AG04450 (cell line): ENCODE data around the gene MYF6. TPM values are rescaled to one million over a fixed set of nuclear protein-coding genes. Genes with fewer than 3 reads are reported as not detected.
A peak's percentile ranks its signal among the peaks of the same experiment; 100 is the strongest.

ENCODE experiments used
- CTCF ChIA-PET: fragments of 300-600, 350-600 bp; formaldehyde crosslinking; extraction: SDS; loops from one replicate; lab custom pipeline; 2022; ENCODE audit warnings: antibody characterized with exemption, inconsistent platforms; lab: Charles Lee
- POLR2A ChIA-PET: fragments of 350-600 bp; formaldehyde crosslinking; extraction: SDS; loops from one replicate; lab custom pipeline; 2021; ENCODE audit warnings: antibody characterized with exemption, inconsistent platforms; lab: Yijun Ruan, JAX
- DNase-seq: peaks from one replicate; pipeline ENCODE4 v3.0.0-alpha.2; 2011; ENCODE audit warnings: low read depth, low spot score
- H3K27ac ChIP-seq: one replicate; pipeline ENCODE4 v1.5.1; 2012; ENCODE audit warnings: low read depth, low read length, control low read depth
- H3K27me3 ChIP-seq: one replicate; pipeline ENCODE4 v1.6.0; 2012; ENCODE audit warnings: low read length; ENCODE audit not compliant: control insufficient read depth, insufficient read depth
- H3K4me3 ChIP-seq: 2 replicates; pipeline ENCODE4 v1.5.1; 2011; ENCODE audit warnings: mild to moderate bottlenecking, low read depth, low read length, control low read depth
- H3K9me3 ChIP-seq: 2 replicates; pipeline ENCODE4 v1.5.1; 2012; ENCODE audit warnings: low read length; ENCODE audit not compliant: control insufficient read depth, insufficient read depth
- CTCF ChIP-seq: IDR thresholded peaks from 2 replicates; pipeline ENCODE4 v1.5.1; 2011; ENCODE audit warnings: low read depth, low read length, control low read depth, inconsistent platforms
- polyA plus RNA-seq: library from polyadenylated mRNA; depleted of rRNA; stranded (reverse); fragments of >200 nt; gene quantifications from 2 replicates; pipeline ENCODE4 v1.2.3, GENCODE V29; 2011

The MYF6 gene
- polyA plus RNA-seq, 1 experiment = not detected

GRCh38 chr12:80708975-80709328, 1.5 kb downstream of the MYF6 start:
- no peak for DNase-seq
- CTCF ChIA-PET = no interaction called here

GRCh38 chr12:80709811-80710726, 2.6 kb downstream of the MYF6 start:
- Histone ChIP-seq H3K27me3 (no peaks in the 10 kb centered on the region), H3K9me3 (peaks cover 12% of the 10 kb centered on the region; the same call in 1 of the 2 replicates), H3K4me3 (no peak overlapping the region), H3K27ac (no peak overlapping the region)
- ChIA-PET POLR2A (no interaction called here), CTCF (no interaction called here)
- DNase-seq = no peak
- peak; percentile 21; the same call in 1 of the 2 replicates for TF ChIP-seq CTCF

More at GRCh38 chr12:80708975-80709328, 1.5 kb downstream of the MYF6 start:
- POLR2A ChIA-PET = no interaction called here
- H3K27ac ChIP-seq = no peak overlapping the region
- TF ChIP-seq CTCF = no peak
- H3K9me3 ChIP-seq = peaks cover 12% of the 10 kb centered on the region; the same call in 1 of the 2 replicates
- H3K27me3 ChIP-seq = no peaks in the 10 kb centered on the region
- H3K4me3 ChIP-seq = no peak overlapping the region

- Histone ChIP-seq H3K9me3 (peaks cover 12% of the 10 kb centered on the region; the same call in 1 of the 2 replicates), H3K27me3 (no peaks in the 10 kb centered on the region), H3K4me3 (no peak overlapping the region), H3K27ac (no peak overlapping the region)
- no peak for TF ChIP-seq CTCF
- ChIA-PET POLR2A (no interaction called here), CTCF (no interaction called here)
- DNase-seq = no peak
These were observed 3.5 kb downstream of the MYF6 start for GRCh38 chr12:80710727-80711449.

GRCh38 chr12:80711866-80712265, 4.4 kb downstream of the MYF6 start:
- CTCF ChIA-PET = interaction anchor here (0.6 kb wide), 1 partner anchor 860 kb away, joined by 3 read pairs; no protein-coding TSS in a partner anchor
- POLR2A ChIA-PET = no interaction called here

More at GRCh38 chr12:80711866-80712265, 4.4 kb downstream of the MYF6 start:
- no peak overlapping the region for H3K4me3 ChIP-seq
- no peak overlapping the region for H3K27ac ChIP-seq
- H3K9me3 ChIP-seq = peaks cover 15% of the 10 kb centered on the region
- TF ChIP-seq CTCF = no peak
- H3K27me3 ChIP-seq = no peaks in the 10 kb centered on the region
- no peak for DNase-seq
